Esophagus muscularis mucosa (tissue), 3 donors: Measurements from ENCODE around the gene HTR2C.

ENCODE experiments used
- POLR2AphosphoS5 ChIP-seq, 2 donors: sonication (generic); formaldehyde crosslinking; IDR thresholded peaks; one replicate each; pipeline ENCODE4 v1.6.1; 2017; ENCODE audit warnings: antibody characterized with exemption in 2 of 2
- TF ChIP-seq, protein P1 (sequence below), 3 experiments: fragments of 200-600 bp in 2 of 3; fragments of 450-650 bp in 1 of 3; sonication (generic) in 2 of 3; IDR thresholded peaks; one replicate each; pipeline ENCODE4 v1.5.1; 2017 to 2019; ENCODE audit warnings: antibody characterized with exemption in 3 of 3, mild to moderate bottlenecking in 2 of 3, moderate library complexity in 1 of 3

DNA sequence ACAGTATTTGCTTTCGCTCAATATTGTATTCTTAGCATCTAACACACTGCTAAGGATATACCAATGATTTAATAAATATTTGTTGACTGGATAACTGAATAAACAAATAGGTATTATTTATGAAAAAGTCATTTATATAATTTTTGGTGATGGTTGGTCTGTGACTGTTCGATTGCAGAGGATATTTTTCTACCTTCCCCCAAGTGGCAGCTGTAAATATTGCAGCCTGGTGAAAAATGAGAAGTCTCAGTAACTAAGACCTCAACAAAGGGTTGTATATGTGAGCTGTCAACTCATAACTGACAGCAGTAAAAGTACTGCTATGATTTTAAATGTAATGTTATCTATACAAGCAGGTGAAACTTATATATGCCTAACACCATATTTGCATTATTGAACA, 36.0 kb downstream of the HTR2C start:
- no peak for TF ChIP-seq POLR2AphosphoS5 (IDR thresholded peaks at IDR 0.05)
- TF ChIP-seq, protein P1, sequence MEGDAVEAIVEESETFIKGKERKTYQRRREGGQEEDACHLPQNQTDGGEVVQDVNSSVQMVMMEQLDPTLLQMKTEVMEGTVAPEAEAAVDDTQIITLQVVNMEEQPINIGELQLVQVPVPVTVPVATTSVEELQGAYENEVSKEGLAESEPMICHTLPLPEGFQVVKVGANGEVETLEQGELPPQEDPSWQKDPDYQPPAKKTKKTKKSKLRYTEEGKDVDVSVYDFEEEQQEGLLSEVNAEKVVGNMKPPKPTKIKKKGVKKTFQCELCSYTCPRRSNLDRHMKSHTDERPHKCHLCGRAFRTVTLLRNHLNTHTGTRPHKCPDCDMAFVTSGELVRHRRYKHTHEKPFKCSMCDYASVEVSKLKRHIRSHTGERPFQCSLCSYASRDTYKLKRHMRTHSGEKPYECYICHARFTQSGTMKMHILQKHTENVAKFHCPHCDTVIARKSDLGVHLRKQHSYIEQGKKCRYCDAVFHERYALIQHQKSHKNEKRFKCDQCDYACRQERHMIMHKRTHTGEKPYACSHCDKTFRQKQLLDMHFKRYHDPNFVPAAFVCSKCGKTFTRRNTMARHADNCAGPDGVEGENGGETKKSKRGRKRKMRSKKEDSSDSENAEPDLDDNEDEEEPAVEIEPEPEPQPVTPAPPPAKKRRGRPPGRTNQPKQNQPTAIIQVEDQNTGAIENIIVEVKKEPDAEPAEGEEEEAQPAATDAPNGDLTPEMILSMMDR (IDR thresholded peaks at IDR 0.05) = peak in 2 of 3 experiments; percentile 18 to 25
